ENCODE results near the gene PSD.
A peak's percentile ranks its signal among the peaks of the same experiment; 100 is the strongest.

The PSD gene

GRCh38 chr10:102402512-102402896 lies 16.1 kb downstream of the PSD start:
- no peak for DNase-seq

DNA sequence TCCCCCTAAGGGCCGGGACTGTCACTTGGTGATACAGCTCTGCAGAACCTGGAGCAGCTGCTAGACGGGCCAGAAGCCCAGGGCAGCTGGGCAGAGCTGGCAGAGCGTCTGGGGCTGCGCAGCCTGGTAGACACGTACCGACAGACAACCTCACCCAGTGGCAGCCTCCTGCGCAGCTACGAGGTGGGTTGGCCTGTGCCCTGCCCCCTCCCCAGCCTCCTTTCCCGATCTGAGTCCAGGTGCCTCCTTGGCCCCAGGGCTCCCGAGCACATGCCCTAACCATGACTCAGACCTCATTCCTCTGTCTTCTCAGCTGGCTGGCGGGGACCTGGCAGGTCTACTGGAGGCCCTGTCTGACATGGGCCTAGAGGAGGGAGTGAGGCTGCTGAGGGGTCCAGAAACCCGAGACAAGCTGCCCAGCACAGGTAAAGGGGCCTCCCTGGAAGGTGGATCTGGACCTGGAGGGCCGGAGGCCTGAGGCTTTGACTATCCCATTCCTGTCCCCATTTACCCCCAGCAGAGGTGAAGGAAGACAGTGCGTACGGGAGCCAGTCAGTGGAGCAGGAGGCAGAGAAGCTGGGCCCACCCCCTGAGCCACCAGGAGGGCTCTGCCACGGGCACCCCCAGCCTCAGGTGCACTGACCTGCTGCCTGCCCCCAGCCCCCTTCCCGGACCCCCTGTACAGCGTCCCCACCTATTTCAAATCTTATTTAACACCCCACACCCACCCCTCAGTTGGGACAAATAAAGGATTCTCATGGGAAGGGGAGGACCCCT lies 16.7 kb downstream of the PSD start:
- DNase-seq: no peak

DNA sequence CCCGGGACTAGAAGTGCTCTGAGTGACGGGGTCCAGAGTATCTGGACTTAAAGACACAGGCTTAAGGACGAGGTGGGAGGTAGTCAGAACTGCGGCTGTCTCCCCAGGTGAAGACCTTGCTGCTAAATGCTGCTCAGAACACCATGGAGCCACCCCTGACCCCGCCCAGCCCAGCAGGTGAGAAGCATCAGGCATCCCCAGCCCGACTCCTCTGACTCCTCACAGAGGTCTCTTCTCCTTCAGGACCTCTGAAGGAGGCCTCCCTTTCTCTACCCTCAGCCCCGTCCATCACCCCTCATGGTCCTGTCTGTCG lies 17.3 kb downstream of the PSD start:
- no peak for DNase-seq

GRCh38 chr10:102400598-102401341 lies 17.8 kb downstream of the PSD start:
- no peak for DNase-seq

GRCh38 chr10:102400076-102400475 lies 18.5 kb downstream of the PSD start:
- DNase-seq: no peak

- peak; percentile 79 to 81 for DNase-seq
Measured at GRCh38 chr10:102399217-102400021, 19.2 kb downstream of the PSD start.

DNA sequence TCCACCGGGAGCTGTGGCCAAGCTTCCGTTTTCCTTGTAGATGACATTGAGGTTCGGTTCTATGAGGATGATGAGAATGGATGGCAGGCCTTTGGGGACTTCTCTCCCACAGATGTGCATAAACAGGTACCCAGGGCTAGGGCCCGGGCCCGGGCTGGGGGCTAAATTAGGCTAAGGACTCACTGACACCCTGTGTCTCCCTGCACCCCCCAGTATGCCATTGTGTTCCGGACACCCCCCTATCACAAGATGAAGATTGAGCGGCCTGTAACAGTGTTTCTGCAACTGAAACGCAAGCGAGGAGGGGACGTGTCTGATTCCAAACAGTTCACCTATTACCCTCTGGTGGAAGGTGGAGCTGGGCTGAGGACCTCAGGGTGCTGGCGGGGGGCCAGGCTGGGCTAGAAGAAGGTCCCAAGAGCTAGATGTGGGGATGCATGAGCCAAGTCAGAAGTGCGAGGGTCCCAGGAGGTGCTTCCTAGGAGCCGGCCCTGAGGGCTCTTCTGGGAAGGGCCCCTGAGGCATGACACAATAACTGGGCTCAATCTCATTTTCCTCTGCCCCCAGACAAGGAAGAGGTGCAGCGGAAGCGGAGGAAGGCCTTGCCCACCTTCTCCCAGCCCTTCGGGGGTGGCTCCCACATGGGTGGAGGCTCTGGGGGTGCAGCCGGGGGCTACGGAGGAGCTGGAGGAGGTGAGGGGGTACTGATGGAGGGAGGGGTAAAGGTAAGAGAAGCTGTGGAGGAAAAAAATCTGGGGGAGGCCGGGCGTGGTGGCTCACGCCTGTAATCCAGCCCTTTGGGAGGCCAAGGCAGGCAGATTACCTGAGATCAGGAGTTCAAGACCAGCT lies 20.2 kb downstream of the PSD start:
- no peak for DNase-seq

GRCh38 chr10:102397222-102398171 lies 21.1 kb downstream of the PSD start:
- no peak for DNase-seq

GRCh38 chr10:102396730-102397151 lies 21.8 kb downstream of the PSD start:
- DNase-seq: no peak

DNA sequence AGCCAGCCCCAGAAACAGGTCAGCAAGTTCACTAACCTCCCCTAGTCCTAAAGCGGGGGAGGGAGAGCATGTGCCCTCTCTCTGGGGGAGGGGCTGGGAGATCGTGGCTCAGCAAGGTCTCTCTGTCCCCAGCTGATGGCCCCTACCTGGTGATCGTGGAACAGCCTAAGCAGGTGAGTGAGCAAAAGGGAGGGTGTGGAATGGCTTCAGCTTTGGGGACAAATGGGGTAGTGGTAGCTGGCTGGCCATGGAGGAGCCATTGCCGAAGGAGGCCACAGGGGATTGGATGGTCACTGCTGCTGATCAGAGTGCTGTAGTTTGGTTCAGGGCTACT lies 22.3 kb downstream of the PSD start:
- DNase-seq: no peak

- DNase-seq: peak; percentile 87 to 89
Measured at GRCh38 chr10:102395400-102396316, 22.9 kb downstream of the PSD start, which contains the start of gene NFKB2. NFKB2 (plus strand) TSS chr10:102395705; CDS start chr10:102395960, 255 bp downstream.

- DNase-seq: peak; percentile 55 to 56
Measured at GRCh38 chr10:102394801-102395399, 23.7 kb downstream of the PSD start.

DNA sequence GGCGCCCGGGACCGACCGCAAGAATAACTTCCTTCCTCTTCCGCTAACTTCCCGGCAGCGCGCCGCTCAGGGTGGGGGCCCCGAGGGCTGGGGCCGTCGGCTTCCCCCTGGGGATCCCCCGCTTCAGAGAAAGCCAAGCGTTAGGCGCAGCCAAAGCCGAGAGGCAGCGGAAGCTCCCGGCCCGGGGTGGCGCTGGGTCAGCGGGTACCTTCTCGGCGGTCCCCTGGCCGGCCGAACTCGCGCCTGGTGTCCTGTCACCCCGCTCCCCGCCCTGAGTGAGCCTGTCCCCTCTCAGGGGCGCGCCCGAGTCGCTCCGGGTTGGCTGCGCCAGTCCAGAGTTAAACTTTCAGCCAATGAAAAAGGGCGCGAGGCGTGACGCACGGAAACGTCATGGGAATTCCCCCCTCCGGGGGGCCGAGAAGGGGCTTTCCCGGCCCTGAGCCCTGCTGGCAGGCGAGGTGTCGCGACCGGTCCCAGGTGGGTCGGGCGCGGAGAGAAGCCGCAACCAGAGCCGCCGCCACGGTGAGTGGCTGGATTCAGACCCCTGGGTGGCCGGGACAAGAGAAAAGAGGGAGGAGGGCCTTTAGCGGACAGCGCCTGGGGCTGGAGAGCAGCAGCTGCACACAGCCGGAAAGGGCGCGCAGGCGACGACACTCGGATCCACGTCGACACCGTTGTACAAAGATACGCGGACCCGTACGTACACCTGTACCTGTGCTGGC lies 24.3 kb downstream of the PSD start:
- DNase-seq: peak; percentile 98

- no peak for DNase-seq
Measured at GRCh38 chr10:102393411-102394078, 25.0 kb downstream of the PSD start.

GRCh38 chr10:102392306-102392705 lies 26.3 kb downstream of the PSD start:
- DNase-seq: no peak

- DNase-seq: no peak
Measured at GRCh38 chr10:102389894-102390293, 28.7 kb downstream of the PSD start.

DNA sequence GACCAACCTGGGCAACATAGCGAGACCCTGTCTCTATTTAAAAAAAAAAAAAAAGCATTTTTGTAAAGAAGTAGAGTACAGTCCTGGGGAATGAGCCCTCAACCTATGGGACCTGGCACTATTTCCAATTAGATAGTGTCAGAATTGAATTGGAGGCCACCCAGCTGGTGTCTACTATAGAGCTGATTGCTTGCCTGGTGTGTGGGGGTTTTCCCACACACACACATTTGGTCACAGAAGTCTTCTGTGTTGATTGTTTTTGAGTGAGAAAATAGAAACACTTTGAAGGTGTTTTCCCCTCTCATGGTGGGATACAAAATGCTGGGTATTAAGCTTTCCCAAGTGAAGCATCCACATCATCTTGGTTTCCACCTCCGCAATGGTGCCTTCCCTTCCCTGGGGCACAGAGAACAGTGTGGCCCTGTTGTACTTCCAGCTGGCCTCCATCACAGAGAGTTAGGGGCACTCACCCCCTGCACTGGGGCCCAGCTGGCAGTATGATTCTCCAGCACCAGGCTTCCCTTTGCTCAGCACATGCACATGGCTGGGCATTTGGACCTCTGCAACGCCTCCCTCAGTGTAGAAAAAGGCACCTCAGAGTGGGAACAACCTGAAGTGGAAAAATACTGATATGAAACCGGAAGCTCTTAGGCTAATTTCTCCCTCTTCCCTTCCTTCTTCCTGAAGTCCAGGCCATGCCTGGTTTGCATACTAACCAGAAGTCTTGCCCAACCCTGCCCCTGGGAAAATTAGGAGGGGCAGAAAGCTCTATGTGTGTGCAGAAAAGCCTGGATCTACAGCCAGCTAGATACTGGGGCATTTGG lies 33.8 kb downstream of the PSD start:
- no peak for DNase-seq

GRCh38 chr10:102384053-102384452 lies 34.5 kb downstream of the PSD start:
- DNase-seq: peak in 1 of 2 experiments; percentile 15

Measured in activated CD4-positive, alpha-beta T cell treated with anti-CD3 and anti-CD28 coated beads, Interleukin-2, amount 50 U/mL, for 4 hours (primary cell).